ENCODE data around the gene UMAD1.

The UMAD1 gene

GRCh38 chr7:7705318-7705717 is 64.8 kb downstream of the UMAD1 start:
- WGBS, 2 experiments (ENCODE audit: insufficient coverage in 2 of 2) = no CpG with 5 or more reads among the region's 2 CpGs
- H3K9me3 ChIP-seq (ENCODE audit: control insufficient read depth, low read length) = no peaks in the 10 kb centered on the region
- H3K27ac ChIP-seq (ENCODE audit: low read depth, low read length, severe bottlenecking) = no peak overlapping the region
- no peak overlapping the region for H3K4me3 ChIP-seq (ENCODE audit: extremely low read depth, insufficient read depth, low read length, poor library complexity, severe bottlenecking)
- H3K36me3 ChIP-seq (ENCODE audit: control insufficient read depth, insufficient read depth, low read length) = no peaks in the 10 kb centered on the region
- H3K4me1 ChIP-seq (ENCODE audit: control insufficient read depth, insufficient read depth, low read length, poor library complexity, severe bottlenecking) = peaks cover 33% of the 10 kb centered on the region

GRCh38 chr7:7706101-7706511 is 65.6 kb downstream of the UMAD1 start:
- Histone ChIP-seq H3K9me3 (ENCODE audit: control insufficient read depth, low read length) (no peaks in the 10 kb centered on the region), H3K27ac (ENCODE audit: low read depth, low read length, severe bottlenecking) (no peak overlapping the region), H3K36me3 (ENCODE audit: control insufficient read depth, insufficient read depth, low read length) (no peaks in the 10 kb centered on the region), H3K4me3 (ENCODE audit: extremely low read depth, insufficient read depth, low read length, poor library complexity, severe bottlenecking) (no peak overlapping the region), H3K4me1 (ENCODE audit: control insufficient read depth, insufficient read depth, low read length, poor library complexity, severe bottlenecking) (peaks cover 33% of the 10 kb centered on the region)
- WGBS, 2 experiments (ENCODE audit: insufficient coverage in 2 of 2) = 71 to 100% methylated on average over 1 of the region's 1 CpG

- peaks cover 33% of the 10 kb centered on the region for H3K4me1 ChIP-seq (ENCODE audit: control insufficient read depth, insufficient read depth, low read length, poor library complexity, severe bottlenecking)
- no peak overlapping the region for H3K27ac ChIP-seq (ENCODE audit: low read depth, low read length, severe bottlenecking)
- no peaks in the 10 kb centered on the region for H3K36me3 ChIP-seq (ENCODE audit: control insufficient read depth, insufficient read depth, low read length)
- no peaks in the 10 kb centered on the region for H3K9me3 ChIP-seq (ENCODE audit: control insufficient read depth, low read length)
- WGBS, 2 experiments (ENCODE audit: insufficient coverage in 2 of 2) = 100% methylated on average over 1 of the region's 4 CpGs; no CpG with 5 or more reads in 1 of the 2 experiments
- H3K4me3 ChIP-seq (ENCODE audit: extremely low read depth, insufficient read depth, low read length, poor library complexity, severe bottlenecking) = no peak overlapping the region
Measured at GRCh38 chr7:7706556-7707172, 66.1 kb downstream of the UMAD1 start.

- Histone ChIP-seq H3K27ac (ENCODE audit: low read depth, low read length, severe bottlenecking) (peak overlapping the region; percentile 31), H3K36me3 (ENCODE audit: control insufficient read depth, insufficient read depth, low read length) (no peaks in the 10 kb centered on the region), H3K4me3 (ENCODE audit: extremely low read depth, insufficient read depth, low read length, poor library complexity, severe bottlenecking) (no peak overlapping the region), H3K9me3 (ENCODE audit: control insufficient read depth, low read length) (no peaks in the 10 kb centered on the region), H3K4me1 (ENCODE audit: control insufficient read depth, insufficient read depth, low read length, poor library complexity, severe bottlenecking) (peaks cover 33% of the 10 kb centered on the region)
- WGBS, 2 experiments (ENCODE audit: insufficient coverage in 2 of 2) = 100% methylated on average over 1 of the region's 2 CpGs
Measured at GRCh38 chr7:7707246-7707645, 66.7 kb downstream of the UMAD1 start.

- Histone ChIP-seq H3K27ac (ENCODE audit: low read depth, low read length, severe bottlenecking) (peak overlapping the region; percentile 31), H3K36me3 (ENCODE audit: control insufficient read depth, insufficient read depth, low read length) (no peaks in the 10 kb centered on the region), H3K9me3 (ENCODE audit: control insufficient read depth, low read length) (no peaks in the 10 kb centered on the region), H3K4me3 (ENCODE audit: extremely low read depth, insufficient read depth, low read length, poor library complexity, severe bottlenecking) (no peak overlapping the region), H3K4me1 (ENCODE audit: control insufficient read depth, insufficient read depth, low read length, poor library complexity, severe bottlenecking) (peaks cover 33% of the 10 kb centered on the region)
- 11 to 31% methylated on average over 2 to 4 of the region's 4 CpGs for WGBS, 2 experiments (ENCODE audit: insufficient coverage in 2 of 2)
Measured at GRCh38 chr7:7707806-7708205, 67.3 kb downstream of the UMAD1 start.

GRCh38 chr7:7709291-7709690 is 68.7 kb downstream of the UMAD1 start:
- 9 to 33% methylated on average over 1 to 2 of the region's 3 CpGs for WGBS, 2 experiments (ENCODE audit: insufficient coverage in 2 of 2)

GRCh38 chr7:7710469-7710868 is 69.9 kb downstream of the UMAD1 start:
- Histone ChIP-seq H3K4me1 (ENCODE audit: control insufficient read depth, insufficient read depth, low read length, poor library complexity, severe bottlenecking) (peaks cover 33% of the 10 kb centered on the region), H3K4me3 (ENCODE audit: extremely low read depth, insufficient read depth, low read length, poor library complexity, severe bottlenecking) (no peak overlapping the region), H3K36me3 (ENCODE audit: control insufficient read depth, insufficient read depth, low read length) (no peaks in the 10 kb centered on the region), H3K27ac (ENCODE audit: low read depth, low read length, severe bottlenecking) (no peak overlapping the region), H3K9me3 (ENCODE audit: control insufficient read depth, low read length) (no peaks in the 10 kb centered on the region)
- no CpG with 5 or more reads among the region's 2 CpGs for WGBS, 2 experiments (ENCODE audit: insufficient coverage in 2 of 2)

More at GRCh38 chr7:7709291-7709690, 68.7 kb downstream of the UMAD1 start:
- no peaks in the 10 kb centered on the region for H3K36me3 ChIP-seq (ENCODE audit: control insufficient read depth, insufficient read depth, low read length)
- peaks cover 33% of the 10 kb centered on the region for H3K4me1 ChIP-seq (ENCODE audit: control insufficient read depth, insufficient read depth, low read length, poor library complexity, severe bottlenecking)
- H3K9me3 ChIP-seq (ENCODE audit: control insufficient read depth, low read length) = no peaks in the 10 kb centered on the region
- H3K4me3 ChIP-seq (ENCODE audit: extremely low read depth, insufficient read depth, low read length, poor library complexity, severe bottlenecking) = no peak overlapping the region
- no peak overlapping the region for H3K27ac ChIP-seq (ENCODE audit: low read depth, low read length, severe bottlenecking)

- Histone ChIP-seq H3K4me1 (ENCODE audit: control insufficient read depth, insufficient read depth, low read length, poor library complexity, severe bottlenecking) (peaks cover 7% of the 10 kb centered on the region), H3K36me3 (ENCODE audit: control insufficient read depth, insufficient read depth, low read length) (no peaks in the 10 kb centered on the region), H3K4me3 (ENCODE audit: extremely low read depth, insufficient read depth, low read length, poor library complexity, severe bottlenecking) (no peak overlapping the region), H3K27ac (ENCODE audit: low read depth, low read length, severe bottlenecking) (no peak overlapping the region), H3K9me3 (ENCODE audit: control insufficient read depth, low read length) (no peaks in the 10 kb centered on the region)
- 87 to 100% methylated on average over 1 to 3 of the region's 4 CpGs for WGBS, 2 experiments (ENCODE audit: insufficient coverage in 2 of 2)
Measured at GRCh38 chr7:7713730-7714129, 73.2 kb downstream of the UMAD1 start.

- Histone ChIP-seq H3K4me1 (ENCODE audit: control insufficient read depth, insufficient read depth, low read length, poor library complexity, severe bottlenecking) (no peaks in the 10 kb centered on the region), H3K4me3 (ENCODE audit: extremely low read depth, insufficient read depth, low read length, poor library complexity, severe bottlenecking) (no peak within 1 kb of the TSS), H3K36me3 (ENCODE audit: control insufficient read depth, insufficient read depth, low read length) (no peaks in the 10 kb centered on the region), H3K27ac (ENCODE audit: low read depth, low read length, severe bottlenecking) (no peak within 1 kb of the TSS), H3K9me3 (ENCODE audit: control insufficient read depth, low read length) (peaks cover 3% of the 10 kb centered on the region)
- WGBS, 2 experiments (ENCODE audit: insufficient coverage in 2 of 2) = no CpG with 5 or more reads among the region's 1 CpG
Measured at GRCh38 chr7:7718492-7718891, 77.9 kb downstream of the UMAD1 start, which contains the start of gene RPA3. Gene RPA3 (minus strand): TSS chr7:7718607. CDS start chr7:7640418, 78,189 bp downstream.

- H3K9me3 ChIP-seq (ENCODE audit: control insufficient read depth, low read length) = peaks cover 3% of the 10 kb centered on the region
- H3K4me1 ChIP-seq (ENCODE audit: control insufficient read depth, insufficient read depth, low read length, poor library complexity, severe bottlenecking) = no peaks in the 10 kb centered on the region
- H3K4me3 ChIP-seq (ENCODE audit: extremely low read depth, insufficient read depth, low read length, poor library complexity, severe bottlenecking) = no peak overlapping the region
- WGBS, 2 experiments (ENCODE audit: insufficient coverage in 2 of 2) = 86 to 87% methylated on average over 1 to 2 of the region's 2 CpGs
- no peak overlapping the region for H3K27ac ChIP-seq (ENCODE audit: low read depth, low read length, severe bottlenecking)
- H3K36me3 ChIP-seq (ENCODE audit: control insufficient read depth, insufficient read depth, low read length) = no peaks in the 10 kb centered on the region
Measured at GRCh38 chr7:7719236-7719635, 78.7 kb downstream of the UMAD1 start.

GRCh38 chr7:7720193-7720592 is 79.6 kb downstream of the UMAD1 start:
- Histone ChIP-seq H3K27ac (ENCODE audit: low read depth, low read length, severe bottlenecking) (no peak overlapping the region), H3K4me3 (ENCODE audit: extremely low read depth, insufficient read depth, low read length, poor library complexity, severe bottlenecking) (no peak overlapping the region), H3K4me1 (ENCODE audit: control insufficient read depth, insufficient read depth, low read length, poor library complexity, severe bottlenecking) (no peaks in the 10 kb centered on the region), H3K36me3 (ENCODE audit: control insufficient read depth, insufficient read depth, low read length) (no peaks in the 10 kb centered on the region), H3K9me3 (ENCODE audit: control insufficient read depth, low read length) (peaks cover 3% of the 10 kb centered on the region)
- WGBS, 2 experiments (ENCODE audit: insufficient coverage in 2 of 2) = no CpG with 5 or more reads among the region's 1 CpG
